Esophagus squamous epithelium (tissue), 4 donors: ENCODE measurements around the gene ALDH16A1.

Experiments used
- POLR2A ChIP-seq, 4 donors: fragments of 450-650 bp; IDR thresholded peaks; one replicate each; pipeline ENCODE4 v1.6.1; 2017; ENCODE audit warnings: antibody characterized with exemption in 4 of 4, mild to moderate bottlenecking in 4 of 4, moderate library complexity in 3 of 4
- TF ChIP-seq, protein P1 (sequence below), 6 experiments: fragments of 450-650 bp in 4 of 6; fragments of 200-600 bp in 2 of 6; sonication (generic) in 2 of 6; IDR thresholded peaks; one replicate each; pipeline ENCODE4 v1.5.1; 2016 to 2019; ENCODE audit warnings: antibody characterized with exemption in 6 of 6, mild to moderate bottlenecking in 4 of 6, moderate library complexity in 4 of 6

DNA sequence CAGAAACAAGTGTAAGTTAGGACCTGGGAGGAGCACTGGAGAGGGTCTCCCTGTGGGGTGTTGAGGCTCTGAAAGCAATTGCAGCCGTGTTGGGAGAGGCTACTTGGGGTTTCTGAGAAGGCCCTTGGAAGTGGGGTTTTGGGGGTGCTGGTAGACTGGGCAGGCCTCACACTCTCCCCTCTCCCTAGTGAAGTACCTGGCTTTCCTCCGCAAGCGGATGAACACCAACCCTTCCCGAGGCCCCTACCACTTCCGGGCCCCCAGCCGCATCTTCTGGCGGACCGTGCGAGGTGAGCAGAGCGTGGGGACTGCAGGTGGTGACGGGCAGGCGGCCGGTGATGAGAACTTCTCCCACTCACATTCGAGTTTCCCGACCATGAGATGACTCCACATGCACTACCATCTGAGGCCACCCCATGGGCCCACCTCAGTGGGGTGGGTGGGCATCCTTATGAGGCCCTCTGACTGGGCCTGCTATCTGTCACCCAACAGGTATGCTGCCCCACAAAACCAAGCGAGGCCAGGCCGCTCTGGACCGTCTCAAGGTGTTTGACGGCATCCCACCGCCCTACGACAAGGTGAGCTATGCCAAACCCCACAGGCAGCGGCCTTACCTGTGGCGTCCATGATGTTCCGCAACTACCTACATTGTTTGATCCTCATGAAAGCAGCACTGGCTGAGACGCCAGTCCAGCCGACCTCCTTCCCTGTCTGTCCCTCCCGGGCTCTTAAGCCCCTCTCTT is 37.4 kb downstream of the ALDH16A1 start:
- TF ChIP-seq, protein P1, sequence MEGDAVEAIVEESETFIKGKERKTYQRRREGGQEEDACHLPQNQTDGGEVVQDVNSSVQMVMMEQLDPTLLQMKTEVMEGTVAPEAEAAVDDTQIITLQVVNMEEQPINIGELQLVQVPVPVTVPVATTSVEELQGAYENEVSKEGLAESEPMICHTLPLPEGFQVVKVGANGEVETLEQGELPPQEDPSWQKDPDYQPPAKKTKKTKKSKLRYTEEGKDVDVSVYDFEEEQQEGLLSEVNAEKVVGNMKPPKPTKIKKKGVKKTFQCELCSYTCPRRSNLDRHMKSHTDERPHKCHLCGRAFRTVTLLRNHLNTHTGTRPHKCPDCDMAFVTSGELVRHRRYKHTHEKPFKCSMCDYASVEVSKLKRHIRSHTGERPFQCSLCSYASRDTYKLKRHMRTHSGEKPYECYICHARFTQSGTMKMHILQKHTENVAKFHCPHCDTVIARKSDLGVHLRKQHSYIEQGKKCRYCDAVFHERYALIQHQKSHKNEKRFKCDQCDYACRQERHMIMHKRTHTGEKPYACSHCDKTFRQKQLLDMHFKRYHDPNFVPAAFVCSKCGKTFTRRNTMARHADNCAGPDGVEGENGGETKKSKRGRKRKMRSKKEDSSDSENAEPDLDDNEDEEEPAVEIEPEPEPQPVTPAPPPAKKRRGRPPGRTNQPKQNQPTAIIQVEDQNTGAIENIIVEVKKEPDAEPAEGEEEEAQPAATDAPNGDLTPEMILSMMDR (IDR thresholded peaks at IDR 0.05), result no peak
- no peak for TF ChIP-seq POLR2A (IDR thresholded peaks at IDR 0.05)
